ENCODE results near the gene IL27RA.
"Not testable (repeated sequence)": the region's sequence is repeated elsewhere in the genome, so short reads cannot be mapped to it uniquely, and the experiment has no call there.

Gene IL27RA

GRCh38 chr19:14026652-14027192, 4.8 kb upstream of the IL27RA start:
- DNase-seq (ENCODE audit: low spot score); H3K4me3 ChIP-seq (ENCODE audit: low read length in 2 of 2); H3K18ac ChIP-seq (ENCODE audit: low read length); H3K14ac ChIP-seq (ENCODE audit: low read length); H3K9me3 ChIP-seq (replicated peaks in 1 of 2; ENCODE audit: control insufficient read depth in 2 of 2, insufficient read depth in 1 of 2, low read depth in 1 of 2, low read length in 2 of 2); H3K79me1 ChIP-seq (ENCODE audit: low read depth, low read length); H2AK5ac ChIP-seq (ENCODE audit: low read depth, low read length); H2AFZ ChIP-seq (ENCODE audit: low read length); H3K4ac ChIP-seq (ENCODE audit: low read length); H3K4me1 ChIP-seq (ENCODE audit: control insufficient read depth in 2 of 2, insufficient read depth in 1 of 2, low read depth in 1 of 2, low read length in 2 of 2); H3K4me2 ChIP-seq (ENCODE audit: insufficient read depth, low read length, poor library complexity, severe bottlenecking); H3K23ac ChIP-seq (ENCODE audit: low read depth, low read length, poor library complexity); H4K8ac ChIP-seq (ENCODE audit: low read depth, low read length); H2BK5ac ChIP-seq (ENCODE audit: low read length); H3K36me3 ChIP-seq (replicated peaks in 1 of 2; ENCODE audit: control insufficient read depth in 2 of 2, insufficient read depth in 2 of 2, low read length in 2 of 2); H2BK120ac ChIP-seq (ENCODE audit: low read depth, low read length); H4K91ac ChIP-seq (ENCODE audit: low read depth, low read length, poor library complexity); H3K9ac ChIP-seq (ENCODE audit: low read depth, low read length, poor library complexity); H2BK12ac ChIP-seq (ENCODE audit: low read length); H3K27ac ChIP-seq (replicated peaks; ENCODE audit: low read length); H2BK15ac ChIP-seq (ENCODE audit: low read length): not testable (repeated sequence)
- peaks cover 0 to 21% (median 10%) of the 10 kb centered on the region in 3 experiments for H3K27me3 ChIP-seq (ENCODE audit: control insufficient read depth in 3 of 3, insufficient read depth in 3 of 3, low read depth in 1 of 3, low read length in 3 of 3)
- no CpG with 5 or more reads among the region's 5 CpGs for WGBS, 2 donors (ENCODE audit: extremely low coverage in 2 of 2, insufficient read length in 2 of 2, insufficient replicate concordance in 1 of 2)

- no peak within 1 kb of the TSS for H2BK120ac ChIP-seq (ENCODE audit: low read depth, low read length)
- no peak within 1 kb of the TSS for H4K91ac ChIP-seq (ENCODE audit: low read depth, low read length, poor library complexity)
- H2AFZ ChIP-seq (ENCODE audit: low read length), result peak within 1 kb of the TSS; percentile 26
- peaks cover 3 to 5% of the 10 kb centered on the region in 2 donors for H3K4me1 ChIP-seq (ENCODE audit: control insufficient read depth in 2 of 2, insufficient read depth in 1 of 2, low read depth in 1 of 2, low read length in 2 of 2)
- H3K4me3 ChIP-seq (ENCODE audit: low read length in 2 of 2), result no peak within 1 kb of the TSS
- H4K8ac ChIP-seq (ENCODE audit: low read depth, low read length), result no peak within 1 kb of the TSS
- no peak within 1 kb of the TSS for H3K4me2 ChIP-seq (ENCODE audit: insufficient read depth, low read length, poor library complexity, severe bottlenecking)
- peak within 1 kb of the TSS; percentile 28 for H2BK12ac ChIP-seq (ENCODE audit: low read length)
- no peak within 1 kb of the TSS for H2BK5ac ChIP-seq (ENCODE audit: low read length)
- H2AK5ac ChIP-seq (ENCODE audit: low read depth, low read length), result peak within 1 kb of the TSS; percentile 64
- H3K14ac ChIP-seq (ENCODE audit: low read length), result peak within 1 kb of the TSS; percentile 47
- H3K9me3 ChIP-seq (replicated peaks in 1 of 2; ENCODE audit: control insufficient read depth in 2 of 2, insufficient read depth in 1 of 2, low read depth in 1 of 2, low read length in 2 of 2), result no peaks in the 10 kb centered on the region
- H3K4ac ChIP-seq (ENCODE audit: low read length), result no peak within 1 kb of the TSS
- H2BK15ac ChIP-seq (ENCODE audit: low read length), result no peak within 1 kb of the TSS
- peak within 1 kb of the TSS; percentile 53 for H3K18ac ChIP-seq (ENCODE audit: low read length)
- no peaks in the 10 kb centered on the region for H3K36me3 ChIP-seq (replicated peaks in 1 of 2; ENCODE audit: control insufficient read depth in 2 of 2, insufficient read depth in 2 of 2, low read length in 2 of 2)
- H3K27me3 ChIP-seq (ENCODE audit: control insufficient read depth in 3 of 3, insufficient read depth in 3 of 3, low read depth in 1 of 3, low read length in 3 of 3), result peaks cover 0 to 21% (median 13%) of the 10 kb centered on the region in 3 experiments
- WGBS, 2 donors (ENCODE audit: extremely low coverage in 2 of 2, insufficient read length in 2 of 2, insufficient replicate concordance in 1 of 2), result no CpG with 5 or more reads among the region's 24 CpGs
- no peak within 1 kb of the TSS for H3K27ac ChIP-seq (replicated peaks; ENCODE audit: low read length)
- no peak within 1 kb of the TSS for H3K9ac ChIP-seq (ENCODE audit: low read depth, low read length, poor library complexity)
- no peaks in the 10 kb centered on the region for H3K79me1 ChIP-seq (ENCODE audit: low read depth, low read length)
- peak within 1 kb of the TSS; percentile 37 for H3K23ac ChIP-seq (ENCODE audit: low read depth, low read length, poor library complexity)
- no peak for DNase-seq (ENCODE audit: low spot score)
Measured at GRCh38 chr19:14027856-14028450, 3.6 kb upstream of the IL27RA start, which contains the start of gene RLN3. Gene RLN3, plus strand, starts transcription at chr19:14028148. Its CDS starts 57 bp downstream, at chr19:14028205.

- Histone ChIP-seq H2AK5ac (ENCODE audit: low read depth, low read length) (no peak overlapping the region), H4K91ac (ENCODE audit: low read depth, low read length, poor library complexity) (no peak overlapping the region), H3K4ac (ENCODE audit: low read length) (no peak overlapping the region), H3K4me2 (ENCODE audit: insufficient read depth, low read length, poor library complexity, severe bottlenecking) (no peak overlapping the region), H3K4me3 (ENCODE audit: low read length in 2 of 2) (no peak overlapping the region), H2BK120ac (ENCODE audit: low read depth, low read length) (no peak overlapping the region), H2AFZ (ENCODE audit: low read length) (no peak overlapping the region), H4K8ac (ENCODE audit: low read depth, low read length) (no peak overlapping the region), H3K14ac (ENCODE audit: low read length) (no peak overlapping the region), H3K27me3 (ENCODE audit: control insufficient read depth in 3 of 3, insufficient read depth in 3 of 3, low read depth in 1 of 3, low read length in 3 of 3) (peaks cover 0 to 21% (median 13%) of the 10 kb centered on the region in 3 experiments), H2BK15ac (ENCODE audit: low read length) (no peak overlapping the region), H3K27ac (replicated peaks; ENCODE audit: low read length) (no peak overlapping the region), H3K23ac (ENCODE audit: low read depth, low read length, poor library complexity) (no peak overlapping the region), H3K18ac (ENCODE audit: low read length) (no peak overlapping the region), H2BK5ac (ENCODE audit: low read length) (no peak overlapping the region), H3K9me3 (replicated peaks in 1 of 2; ENCODE audit: control insufficient read depth in 2 of 2, insufficient read depth in 1 of 2, low read depth in 1 of 2, low read length in 2 of 2) (no peaks in the 10 kb centered on the region), H3K36me3 (replicated peaks in 1 of 2; ENCODE audit: control insufficient read depth in 2 of 2, insufficient read depth in 2 of 2, low read length in 2 of 2) (no peaks in the 10 kb centered on the region), H2BK12ac (ENCODE audit: low read length) (no peak overlapping the region), H3K79me1 (ENCODE audit: low read depth, low read length) (no peaks in the 10 kb centered on the region), H3K4me1 (ENCODE audit: control insufficient read depth in 2 of 2, insufficient read depth in 1 of 2, low read depth in 1 of 2, low read length in 2 of 2) (peaks cover 1 to 3% of the 10 kb centered on the region in 2 donors), H3K9ac (ENCODE audit: low read depth, low read length, poor library complexity) (no peak overlapping the region)
- no CpG with 5 or more reads among the region's 4 CpGs for WGBS, 2 donors (ENCODE audit: extremely low coverage in 2 of 2, insufficient read length in 2 of 2, insufficient replicate concordance in 1 of 2)
- DNase-seq (ENCODE audit: low spot score), result no peak
Measured at GRCh38 chr19:14028901-14029300, 2.7 kb upstream of the IL27RA start.

GRCh38 chr19:14030997-14031718, 404 bp upstream of the IL27RA start:
- Histone ChIP-seq H3K23ac (ENCODE audit: low read depth, low read length, poor library complexity) (peak overlapping the region; percentile 95), H2AFZ (ENCODE audit: low read length) (peak overlapping the region; percentile 97), H3K14ac (ENCODE audit: low read length) (peak overlapping the region; percentile 94), H3K4me3 (ENCODE audit: low read length in 2 of 2) (peak overlapping the region; percentile 64 to 91), H3K79me1 (ENCODE audit: low read depth, low read length) (no peaks in the 10 kb centered on the region), H3K27me3 (ENCODE audit: control insufficient read depth in 3 of 3, insufficient read depth in 3 of 3, low read depth in 1 of 3, low read length in 3 of 3) (peaks cover 0 to 21% (median 13%) of the 10 kb centered on the region in 3 experiments), H3K4ac (ENCODE audit: low read length) (peak overlapping the region; percentile 95), H3K18ac (ENCODE audit: low read length) (peak overlapping the region; percentile 61), H2BK15ac (ENCODE audit: low read length) (peak overlapping the region; percentile 99), H3K9me3 (replicated peaks in 1 of 2; ENCODE audit: control insufficient read depth in 2 of 2, insufficient read depth in 1 of 2, low read depth in 1 of 2, low read length in 2 of 2) (no peaks in the 10 kb centered on the region), H2BK120ac (ENCODE audit: low read depth, low read length) (peak overlapping the region; percentile 47), H3K4me2 (ENCODE audit: insufficient read depth, low read length, poor library complexity, severe bottlenecking) (peak overlapping the region; percentile 100), H2BK5ac (ENCODE audit: low read length) (no peak overlapping the region), H3K9ac (ENCODE audit: low read depth, low read length, poor library complexity) (peak overlapping the region; percentile 82), H2BK12ac (ENCODE audit: low read length) (no peak overlapping the region), H2AK5ac (ENCODE audit: low read depth, low read length) (peak overlapping the region; percentile 97), H4K91ac (ENCODE audit: low read depth, low read length, poor library complexity) (no peak overlapping the region), H3K4me1 (ENCODE audit: control insufficient read depth in 2 of 2, insufficient read depth in 1 of 2, low read depth in 1 of 2, low read length in 2 of 2) (peaks cover 0 to 1% of the 10 kb centered on the region in 2 donors), H3K27ac (replicated peaks; ENCODE audit: low read length) (no peak overlapping the region), H3K36me3 (replicated peaks in 1 of 2; ENCODE audit: control insufficient read depth in 2 of 2, insufficient read depth in 2 of 2, low read length in 2 of 2) (no peaks in the 10 kb centered on the region), H4K8ac (ENCODE audit: low read depth, low read length) (peak overlapping the region; percentile 99)
- DNase-seq (ENCODE audit: low spot score), result no peak
- WGBS, 2 donors (ENCODE audit: extremely low coverage in 2 of 2, insufficient read length in 2 of 2, insufficient replicate concordance in 1 of 2), result no CpG with 5 or more reads among the region's 20 CpGs
